Activated effector memory CD4-positive, alpha-beta T cell treated with Interleukin-2 at 50 U/mL for 16 hours (primary cell): Measurements from ENCODE around the gene MZT2A.
"Not testable (repeated sequence)": the region's sequence is repeated elsewhere in the genome, so short reads cannot be mapped to it uniquely, and the experiment has no call there.

Experiments
- DNase-seq: peaks from one replicate; pipeline ENCODE4 v3.0.0-alpha.2; 2020

MZT2A gene

GRCh38 chr2:131492015-131492417 is at the start of gene MZT2A:
Gene MZT2A, minus strand, starts transcription at chr2:131492397. Its CDS starts 21 bp downstream, at chr2:131492376.
- DNase-seq: not testable (repeated sequence)

- DNase-seq: not testable (repeated sequence)
Observed at GRCh38 chr2:131538856-131539255, 46.7 kb upstream of the MZT2A start.

GRCh38 chr2:131536841-131537240 is 44.6 kb upstream of the MZT2A start:
- DNase-seq: not testable (repeated sequence)

- DNase-seq: not testable (repeated sequence)
Observed at GRCh38 chr2:131535951-131536826, 44.0 kb upstream of the MZT2A start.

- no peak for DNase-seq
Observed at GRCh38 chr2:131535526-131535925, 43.3 kb upstream of the MZT2A start.

GRCh38 chr2:131534965-131535364 is 42.8 kb upstream of the MZT2A start:
- DNase-seq: not testable (repeated sequence)

GRCh38 chr2:131534317-131534672 is 42.1 kb upstream of the MZT2A start:
- not testable (repeated sequence) for DNase-seq

- DNase-seq: not testable (repeated sequence)
Observed at GRCh38 chr2:131533609-131534316, 41.6 kb upstream of the MZT2A start.

GRCh38 chr2:131532723-131533608 is 40.8 kb upstream of the MZT2A start:
- DNase-seq: not testable (repeated sequence)

GRCh38 chr2:131531547-131532185 is 39.5 kb upstream of the MZT2A start:
- not testable (repeated sequence) for DNase-seq

GRCh38 chr2:131530626-131531344 is 38.6 kb upstream of the MZT2A start:
- not testable (repeated sequence) for DNase-seq

GRCh38 chr2:131529864-131530445 is 37.8 kb upstream of the MZT2A start:
- DNase-seq: not testable (repeated sequence)

- not testable (repeated sequence) for DNase-seq
Observed at GRCh38 chr2:131528981-131529863, 37.0 kb upstream of the MZT2A start.

GRCh38 chr2:131527131-131528001 is 35.2 kb upstream of the MZT2A start, which contains the start of gene CCDC74A:
Gene CCDC74A, plus strand, starts transcription at chr2:131527888. Its CDS starts 83 bp downstream, at chr2:131527971.
- DNase-seq: peak; percentile 70

- DNase-seq: not testable (repeated sequence)
Observed at GRCh38 chr2:131525256-131525655, 33.1 kb upstream of the MZT2A start.

GRCh38 chr2:131521961-131522781 is 30.0 kb upstream of the MZT2A start:
- DNase-seq: no peak

GRCh38 chr2:131521524-131521923 is 29.3 kb upstream of the MZT2A start:
- DNase-seq: not testable (repeated sequence)

GRCh38 chr2:131520526-131520925 is 28.3 kb upstream of the MZT2A start:
- no peak for DNase-seq
